Liver (tissue), 9 donors: ENCODE results near the gene ELAVL3. TPM values are rescaled to one million over a fixed set of nuclear protein-coding genes. Genes with fewer than 3 reads are reported as not detected.
A peak's percentile ranks its signal among the peaks of the same experiment; 100 is the strongest.

Experiments used
- DNase-seq: peaks from one replicate; pipeline ENCODE4 v3.0.0-alpha.2; 2017; ENCODE audit warnings: low spot score
- H3K27ac ChIP-seq, 2 donors: one replicate each; pipeline ENCODE4 v1.7.0; 2013; ENCODE audit warnings: inconsistent platforms in 2 of 2, low read length in 2 of 2, control low read depth in 1 of 2, low read depth in 1 of 2, mild to moderate bottlenecking in 1 of 2
- H3K27me3 ChIP-seq, 4 donors: one replicate each; pipeline versions ENCODE4 v1.6.1 to v1.7.0; 2013; ENCODE audit warnings: low read length in 3 of 4, inconsistent platforms in 1 of 4, mild to moderate bottlenecking in 1 of 4, moderate library complexity in 1 of 4; ENCODE audit not compliant: control insufficient read depth in 4 of 4, insufficient read depth in 4 of 4
- H3K36me3 ChIP-seq, 4 donors: one replicate each; pipeline versions ENCODE4 v1.6.1 to v1.7.0; 2013; ENCODE audit warnings: low read length in 3 of 4, mild to moderate bottlenecking in 3 of 4, low read depth in 1 of 4, moderate library complexity in 1 of 4; ENCODE audit not compliant: control insufficient read depth in 4 of 4, insufficient read depth in 3 of 4
- H3K4me1 ChIP-seq, 4 donors: one replicate each; pipeline versions ENCODE4 v1.6.1 to v1.7.0; 2013; ENCODE audit warnings: low read length in 3 of 4, mild to moderate bottlenecking in 3 of 4, moderate library complexity in 1 of 4; ENCODE audit not compliant: control insufficient read depth in 4 of 4, insufficient read depth in 4 of 4
- H3K4me3 ChIP-seq, 3 donors: one replicate each; pipeline versions ENCODE4 v1.6.1 to v1.7.0; 2013; ENCODE audit warnings: low read length in 3 of 3, control low read depth in 1 of 3, low read depth in 1 of 3, mild to moderate bottlenecking in 1 of 3
- H3K9ac ChIP-seq, 2 donors: one replicate each; pipeline ENCODE4 v1.7.0; 2013; ENCODE audit warnings: low read length in 2 of 2, mild to moderate bottlenecking in 2 of 2, moderate library complexity in 2 of 2, control low read depth in 1 of 2, low read depth in 1 of 2
- H3K9me3 ChIP-seq, 4 donors: one replicate each; pipeline versions ENCODE4 v1.6.1 to v1.7.0; 2013; ENCODE audit warnings: low read length in 3 of 4; ENCODE audit not compliant: control insufficient read depth in 4 of 4
- CTCF ChIP-seq: fragments of 150-350 bp; IDR thresholded peaks from 2 replicates; pipeline ENCODE4 v1.5.1; 2017; ENCODE audit warnings: improper control_type of control experiment, low read depth, low read length; ENCODE audit not compliant: missing input control
- EGR1 ChIP-seq, 2 donors: IDR thresholded peaks; 2 replicates each; pipeline ENCODE4 v1.6.1; 2016 to 2018; ENCODE audit warnings: antibody characterized with exemption in 2 of 2, low read depth in 2 of 2
- GABPA ChIP-seq, 2 donors: IDR thresholded peaks in 1 of 2; conservative IDR thresholded peaks in 1 of 2; 2 replicates each; pipeline ENCODE4 v1.6.1; 2016; ENCODE audit warnings: antibody characterized with exemption in 2 of 2, mild to moderate bottlenecking in 1 of 2, moderate library complexity in 1 of 2
- HNF4A ChIP-seq, 2 donors: conservative IDR thresholded peaks; 2 replicates each; pipeline ENCODE4 v1.6.1; 2016; ENCODE audit warnings: antibody characterized with exemption in 2 of 2, mild to moderate bottlenecking in 2 of 2
- HNF4G ChIP-seq: IDR thresholded peaks from 2 replicates; pipeline ENCODE4 v1.6.1; 2016; ENCODE audit warnings: antibody characterized with exemption
- JUND ChIP-seq, 2 donors: IDR thresholded peaks; 2 replicates each; pipeline ENCODE4 v1.6.1; 2016; ENCODE audit warnings: antibody characterized with exemption in 2 of 2
- RAD21 ChIP-seq, 2 donors: IDR thresholded peaks; 2 replicates each; pipeline ENCODE4 v1.6.1; 2016; ENCODE audit warnings: antibody characterized with exemption in 2 of 2, mild to moderate bottlenecking in 2 of 2
- RXRA ChIP-seq, 2 donors: IDR thresholded peaks; 2 replicates each; pipeline ENCODE4 v1.6.1; 2017 to 2018; ENCODE audit warnings: antibody characterized with exemption in 2 of 2, mild to moderate bottlenecking in 1 of 2
- SP1 ChIP-seq: IDR thresholded peaks from 2 replicates; pipeline ENCODE4 v1.6.1; 2018; ENCODE audit warnings: antibody characterized with exemption, mild to moderate bottlenecking
- TAF1 ChIP-seq: conservative IDR thresholded peaks from 2 replicates; pipeline ENCODE4 v1.6.1; 2016; ENCODE audit warnings: antibody characterized with exemption, mild to moderate bottlenecking
- YY1 ChIP-seq: IDR thresholded peaks from 2 replicates; pipeline ENCODE4 v1.6.1; 2016; ENCODE audit warnings: antibody characterized with exemption, mild to moderate bottlenecking
- WGBS: extraction: QIAGEN DNeasy Blood & Tissue Kit; methylation state at CpG from one replicate; pipeline ENCODE4 v1.1.7; 2013; 5-methylcytosine and 5-hydroxymethylcytosine counted together
- polyA plus RNA-seq, 2 donors: library from polyadenylated mRNA; stranded (reverse) in 1 of 2; unstranded in 1 of 2; fragments of 200-250 nt in 1 of 2; fragments of >200 nt in 1 of 2; fragmentation: Nextera tagmentation in 1 of 2; extraction: Ambion mirVana in 1 of 2; gene quantifications; one replicate each; pipeline versions ENCODE4 v1.2.1 to v1.2.3, GENCODE V29; 2013 to 2015
- total RNA-seq, 2 donors: library from RNA; depleted of rRNA; stranded (reverse); fragments of >200 nt; gene quantifications; one replicate each; pipeline ENCODE4 v1.2.3, GENCODE V29; 2014
- TF ChIP-seq, protein P1 (sequence below): IDR thresholded peaks from 2 replicates; pipeline ENCODE4 v1.6.1; 2016; ENCODE audit warnings: antibody characterized with exemption, mild to moderate bottlenecking
- TF ChIP-seq, protein P2 (sequence below): IDR thresholded peaks from 2 replicates; pipeline ENCODE4 v1.6.1; 2016; ENCODE audit warnings: antibody characterized with exemption
- TF ChIP-seq, protein P3 (sequence below): IDR thresholded peaks from 2 replicates; pipeline ENCODE4 v1.6.1; 2016; ENCODE audit warnings: antibody characterized with exemption
- TF ChIP-seq, protein P4 (sequence below): IDR thresholded peaks from 2 replicates; pipeline ENCODE4 v1.6.1; 2016; ENCODE audit warnings: antibody characterized with exemption
- donor health status: healthy.
- donor health status: healthy.
- donor health status: healthy.
- donor health status: healthy.
- donor health status: healthy.

Gene ELAVL3
- total and polyA plus RNA-seq, 4 donors = not detected

GRCh38 chr19:11479898-11480714 lies 740 bp downstream of the ELAVL3 start:
- H3K27me3 ChIP-seq = peaks cover 0 to 3% (median 0%) of the 10 kb centered on the region in 4 donors
- H3K9me3 ChIP-seq = no peaks in the 10 kb centered on the region
- peak overlapping the region in 1 of 3 donors; percentile 7 for H3K4me3 ChIP-seq
- H3K4me1 ChIP-seq = peaks cover 6 to 12% (median 9%) of the 10 kb centered on the region in 4 donors
- H3K27ac ChIP-seq = no peak overlapping the region
- 10% methylated on average over 86 of the region's 86 CpGs for whole genome bisulfite sequencing
- H3K9ac ChIP-seq = no peak overlapping the region
- TF ChIP-seq EGR1 (IDR thresholded peaks at IDR 0.05; ENCODE audit: low read depth in 2 of 2) (no peak), GABPA (IDR thresholded peaks at IDR 0.05 in 1 of 2, conservative IDR thresholded peaks at IDR 0.05 in 1 of 2) (no peak), CTCF (no peak), HNF4G (no peak), JUND (IDR thresholded peaks at IDR 0.05) (no peak), SP1 (no peak), RAD21 (IDR thresholded peaks at IDR 0.05) (no peak), HNF4A (conservative IDR thresholded peaks at IDR 0.05) (no peak), YY1 (no peak), TAF1 (no peak), RXRA (IDR thresholded peaks at IDR 0.05) (no peak)
- TF ChIP-seq, protein P1, sequence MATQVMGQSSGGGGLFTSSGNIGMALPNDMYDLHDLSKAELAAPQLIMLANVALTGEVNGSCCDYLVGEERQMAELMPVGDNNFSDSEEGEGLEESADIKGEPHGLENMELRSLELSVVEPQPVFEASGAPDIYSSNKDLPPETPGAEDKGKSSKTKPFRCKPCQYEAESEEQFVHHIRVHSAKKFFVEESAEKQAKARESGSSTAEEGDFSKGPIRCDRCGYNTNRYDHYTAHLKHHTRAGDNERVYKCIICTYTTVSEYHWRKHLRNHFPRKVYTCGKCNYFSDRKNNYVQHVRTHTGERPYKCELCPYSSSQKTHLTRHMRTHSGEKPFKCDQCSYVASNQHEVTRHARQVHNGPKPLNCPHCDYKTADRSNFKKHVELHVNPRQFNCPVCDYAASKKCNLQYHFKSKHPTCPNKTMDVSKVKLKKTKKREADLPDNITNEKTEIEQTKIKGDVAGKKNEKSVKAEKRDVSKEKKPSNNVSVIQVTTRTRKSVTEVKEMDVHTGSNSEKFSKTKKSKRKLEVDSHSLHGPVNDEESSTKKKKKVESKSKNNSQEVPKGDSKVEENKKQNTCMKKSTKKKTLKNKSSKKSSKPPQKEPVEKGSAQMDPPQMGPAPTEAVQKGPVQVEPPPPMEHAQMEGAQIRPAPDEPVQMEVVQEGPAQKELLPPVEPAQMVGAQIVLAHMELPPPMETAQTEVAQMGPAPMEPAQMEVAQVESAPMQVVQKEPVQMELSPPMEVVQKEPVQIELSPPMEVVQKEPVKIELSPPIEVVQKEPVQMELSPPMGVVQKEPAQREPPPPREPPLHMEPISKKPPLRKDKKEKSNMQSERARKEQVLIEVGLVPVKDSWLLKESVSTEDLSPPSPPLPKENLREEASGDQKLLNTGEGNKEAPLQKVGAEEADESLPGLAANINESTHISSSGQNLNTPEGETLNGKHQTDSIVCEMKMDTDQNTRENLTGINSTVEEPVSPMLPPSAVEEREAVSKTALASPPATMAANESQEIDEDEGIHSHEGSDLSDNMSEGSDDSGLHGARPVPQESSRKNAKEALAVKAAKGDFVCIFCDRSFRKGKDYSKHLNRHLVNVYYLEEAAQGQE = no peak
- TF ChIP-seq, protein P2, sequence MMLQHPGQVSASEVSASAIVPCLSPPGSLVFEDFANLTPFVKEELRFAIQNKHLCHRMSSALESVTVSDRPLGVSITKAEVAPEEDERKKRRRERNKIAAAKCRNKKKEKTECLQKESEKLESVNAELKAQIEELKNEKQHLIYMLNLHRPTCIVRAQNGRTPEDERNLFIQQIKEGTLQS = no peak
- TF ChIP-seq, protein P3, sequence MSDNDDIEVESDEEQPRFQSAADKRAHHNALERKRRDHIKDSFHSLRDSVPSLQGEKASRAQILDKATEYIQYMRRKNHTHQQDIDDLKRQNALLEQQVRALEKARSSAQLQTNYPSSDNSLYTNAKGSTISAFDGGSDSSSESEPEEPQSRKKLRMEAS = no peak
- TF ChIP-seq, protein P4, sequence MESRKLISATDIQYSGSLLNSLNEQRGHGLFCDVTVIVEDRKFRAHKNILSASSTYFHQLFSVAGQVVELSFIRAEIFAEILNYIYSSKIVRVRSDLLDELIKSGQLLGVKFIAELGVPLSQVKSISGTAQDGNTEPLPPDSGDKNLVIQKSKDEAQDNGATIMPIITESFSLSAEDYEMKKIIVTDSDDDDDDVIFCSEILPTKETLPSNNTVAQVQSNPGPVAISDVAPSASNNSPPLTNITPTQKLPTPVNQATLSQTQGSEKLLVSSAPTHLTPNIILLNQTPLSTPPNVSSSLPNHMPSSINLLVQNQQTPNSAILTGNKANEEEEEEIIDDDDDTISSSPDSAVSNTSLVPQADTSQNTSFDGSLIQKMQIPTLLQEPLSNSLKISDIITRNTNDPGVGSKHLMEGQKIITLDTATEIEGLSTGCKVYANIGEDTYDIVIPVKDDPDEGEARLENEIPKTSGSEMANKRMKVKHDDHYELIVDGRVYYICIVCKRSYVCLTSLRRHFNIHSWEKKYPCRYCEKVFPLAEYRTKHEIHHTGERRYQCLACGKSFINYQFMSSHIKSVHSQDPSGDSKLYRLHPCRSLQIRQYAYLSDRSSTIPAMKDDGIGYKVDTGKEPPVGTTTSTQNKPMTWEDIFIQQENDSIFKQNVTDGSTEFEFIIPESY = no peak
- H3K36me3 ChIP-seq = peaks cover 0 to 5% (median 0%) of the 10 kb centered on the region in 4 donors
- no peak for DNase-seq
